NB4 (cell line): ENCODE data around the gene CFAP46.

Experiments
- MYC ChIP-seq: IDR thresholded peaks from 2 replicates; pipeline ENCODE4 v1.6.1; 2011; ENCODE audit warnings: low read depth, low read length
- POLR2A ChIP-seq: IDR thresholded peaks from 2 replicates; pipeline ENCODE4 v1.6.1; 2011; ENCODE audit warnings: mild to moderate bottlenecking; ENCODE audit not compliant: insufficient read length; ENCODE audit errors: extremely low read depth
- TF ChIP-seq, protein P1 (sequence below): IDR thresholded peaks from one replicate; pipeline ENCODE4 v1.5.1; 2012; ENCODE audit warnings: low read depth, low read length
- TF ChIP-seq, protein P2 (sequence below): IDR thresholded peaks from 2 replicates; pipeline ENCODE4 v1.6.1; 2011; ENCODE audit warnings: low read depth, low read length

DNA sequence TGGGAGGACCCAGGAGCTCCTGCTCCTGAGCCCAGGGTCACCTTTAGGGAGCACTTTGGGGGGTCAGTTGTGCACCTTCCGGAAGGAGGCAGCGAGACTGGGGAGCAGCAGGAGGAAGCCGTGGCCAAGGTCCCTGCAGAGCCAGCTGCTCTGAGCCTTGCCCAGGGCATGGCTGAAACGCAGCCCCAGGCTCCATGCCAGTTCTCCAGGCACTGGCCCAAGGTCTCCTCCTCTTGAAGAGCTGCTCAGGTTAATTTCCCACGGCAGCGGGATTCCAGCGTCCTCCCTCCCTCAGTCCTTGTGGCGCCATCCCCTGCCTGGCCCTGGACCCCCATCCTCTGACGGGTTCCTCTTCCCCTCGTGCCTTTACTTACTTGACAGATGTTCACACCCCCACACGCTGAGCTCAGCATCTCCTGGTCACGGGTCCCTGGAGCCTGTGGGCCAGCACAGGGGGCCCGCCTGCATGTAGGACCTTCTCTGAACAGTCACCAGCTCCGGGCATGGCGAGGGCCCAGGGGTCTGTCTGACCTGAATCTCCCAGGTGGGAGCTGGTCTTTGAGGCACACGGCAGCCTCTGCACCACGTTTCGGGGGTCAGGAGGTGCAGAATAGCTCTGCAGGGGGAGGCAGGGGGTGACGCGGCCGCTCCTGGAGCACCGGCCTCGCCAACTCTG is 16.7 kb upstream of the CFAP46 start:
- TF ChIP-seq, protein P1, sequence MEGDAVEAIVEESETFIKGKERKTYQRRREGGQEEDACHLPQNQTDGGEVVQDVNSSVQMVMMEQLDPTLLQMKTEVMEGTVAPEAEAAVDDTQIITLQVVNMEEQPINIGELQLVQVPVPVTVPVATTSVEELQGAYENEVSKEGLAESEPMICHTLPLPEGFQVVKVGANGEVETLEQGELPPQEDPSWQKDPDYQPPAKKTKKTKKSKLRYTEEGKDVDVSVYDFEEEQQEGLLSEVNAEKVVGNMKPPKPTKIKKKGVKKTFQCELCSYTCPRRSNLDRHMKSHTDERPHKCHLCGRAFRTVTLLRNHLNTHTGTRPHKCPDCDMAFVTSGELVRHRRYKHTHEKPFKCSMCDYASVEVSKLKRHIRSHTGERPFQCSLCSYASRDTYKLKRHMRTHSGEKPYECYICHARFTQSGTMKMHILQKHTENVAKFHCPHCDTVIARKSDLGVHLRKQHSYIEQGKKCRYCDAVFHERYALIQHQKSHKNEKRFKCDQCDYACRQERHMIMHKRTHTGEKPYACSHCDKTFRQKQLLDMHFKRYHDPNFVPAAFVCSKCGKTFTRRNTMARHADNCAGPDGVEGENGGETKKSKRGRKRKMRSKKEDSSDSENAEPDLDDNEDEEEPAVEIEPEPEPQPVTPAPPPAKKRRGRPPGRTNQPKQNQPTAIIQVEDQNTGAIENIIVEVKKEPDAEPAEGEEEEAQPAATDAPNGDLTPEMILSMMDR = no peak
- TF ChIP-seq POLR2A (no peak), MYC (no peak)
- TF ChIP-seq, protein P2, sequence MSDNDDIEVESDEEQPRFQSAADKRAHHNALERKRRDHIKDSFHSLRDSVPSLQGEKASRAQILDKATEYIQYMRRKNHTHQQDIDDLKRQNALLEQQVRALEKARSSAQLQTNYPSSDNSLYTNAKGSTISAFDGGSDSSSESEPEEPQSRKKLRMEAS = no peak
